Esophagus muscularis mucosa (tissue), 4 donors: ENCODE data around the gene TTC34. TPM values are rescaled to one million over a fixed set of nuclear protein-coding genes. Genes with fewer than 3 reads are reported as not detected.
"Not testable (repeated sequence)": the region's sequence is repeated elsewhere in the genome, so short reads cannot be mapped to it uniquely, and the experiment has no call there.

ENCODE experiments used
- DNase-seq: peaks from one replicate; pipeline ENCODE4 v3.0.0-alpha.2; 2017; ENCODE audit errors: extremely low spot score
- H3K27ac ChIP-seq, 4 donors: fragments of 200-600 bp; sonication (generic); replicated peaks in 1 of 4; 1 replicate in 3 of 4; 2 replicates in 1 of 4; pipeline ENCODE4 v1.5.1; 2016 to 2019; ENCODE audit warnings: mild to moderate bottlenecking in 1 of 4
- H3K27me3 ChIP-seq, 4 donors: fragments of 200-600 bp; sonication (generic); one replicate each; pipeline versions ENCODE4 v1.5.1 to v1.6.0; 2016 to 2019
- H3K36me3 ChIP-seq, 4 donors: fragments of 200-600 bp; sonication (generic); one replicate each; pipeline ENCODE4 v1.5.1; 2016 to 2019
- H3K4me1 ChIP-seq, 4 donors: fragments of 200-600 bp; sonication (generic); one replicate each; pipeline ENCODE4 v1.5.1; 2016 to 2019
- H3K4me3 ChIP-seq, 4 donors: fragments of 200-600 bp; sonication (generic); 1 replicate in 2 of 4; 2 replicates in 2 of 4; pipeline ENCODE4 v1.5.1; 2016 to 2019; ENCODE audit warnings: mild to moderate bottlenecking in 4 of 4, moderate library complexity in 1 of 4
- H3K9me3 ChIP-seq, 4 donors: fragments of 200-600 bp; sonication (generic); 1 replicate in 3 of 4; 2 replicates in 1 of 4; pipeline ENCODE4 v1.5.1; 2016 to 2019
- CTCF ChIP-seq, 3 experiments: fragments of 200-600 bp in 2 of 3; fragments of 450-650 bp in 1 of 3; sonication (generic) in 2 of 3; IDR thresholded peaks; one replicate each; pipeline ENCODE4 v1.5.1; 2017 to 2019; ENCODE audit warnings: antibody characterized with exemption in 3 of 3, mild to moderate bottlenecking in 2 of 3, moderate library complexity in 1 of 3
- EP300 ChIP-seq: sonication (generic); formaldehyde crosslinking; IDR thresholded peaks from one replicate; pipeline ENCODE4 v1.6.1; 2017; ENCODE audit warnings: antibody characterized with exemption
- POLR2A ChIP-seq: fragments of 450-650 bp; IDR thresholded peaks from one replicate; pipeline ENCODE4 v1.6.1; 2017; ENCODE audit warnings: antibody characterized with exemption, moderate library complexity, mild to moderate bottlenecking, low read depth
- POLR2AphosphoS5 ChIP-seq, 2 donors: sonication (generic); formaldehyde crosslinking; IDR thresholded peaks; one replicate each; pipeline ENCODE4 v1.6.1; 2017; ENCODE audit warnings: antibody characterized with exemption in 2 of 2
- WGBS: methylation state at CpG from one replicate; pipeline ENCODE4 v1.1.5; 2018; 5-methylcytosine and 5-hydroxymethylcytosine counted together
- intact Hi-C: fragments of 100-400 bp; cut with DNase I; formaldehyde crosslinking; loops from one replicate; pipeline ENCODE4 v1.15.1; 2023
- total RNA-seq, 4 donors: library from RNA; depleted of rRNA; stranded (reverse); fragments of >200 nt; gene quantifications; one replicate each; pipeline versions ENCODE4 v1.1.0 to v1.2.1, GENCODE V29; 2016

Gene TTC34
- total RNA-seq, 4 donors from 2014 or later, result under 0.01 to 0.46 (median 0.10) TPM

DNA sequence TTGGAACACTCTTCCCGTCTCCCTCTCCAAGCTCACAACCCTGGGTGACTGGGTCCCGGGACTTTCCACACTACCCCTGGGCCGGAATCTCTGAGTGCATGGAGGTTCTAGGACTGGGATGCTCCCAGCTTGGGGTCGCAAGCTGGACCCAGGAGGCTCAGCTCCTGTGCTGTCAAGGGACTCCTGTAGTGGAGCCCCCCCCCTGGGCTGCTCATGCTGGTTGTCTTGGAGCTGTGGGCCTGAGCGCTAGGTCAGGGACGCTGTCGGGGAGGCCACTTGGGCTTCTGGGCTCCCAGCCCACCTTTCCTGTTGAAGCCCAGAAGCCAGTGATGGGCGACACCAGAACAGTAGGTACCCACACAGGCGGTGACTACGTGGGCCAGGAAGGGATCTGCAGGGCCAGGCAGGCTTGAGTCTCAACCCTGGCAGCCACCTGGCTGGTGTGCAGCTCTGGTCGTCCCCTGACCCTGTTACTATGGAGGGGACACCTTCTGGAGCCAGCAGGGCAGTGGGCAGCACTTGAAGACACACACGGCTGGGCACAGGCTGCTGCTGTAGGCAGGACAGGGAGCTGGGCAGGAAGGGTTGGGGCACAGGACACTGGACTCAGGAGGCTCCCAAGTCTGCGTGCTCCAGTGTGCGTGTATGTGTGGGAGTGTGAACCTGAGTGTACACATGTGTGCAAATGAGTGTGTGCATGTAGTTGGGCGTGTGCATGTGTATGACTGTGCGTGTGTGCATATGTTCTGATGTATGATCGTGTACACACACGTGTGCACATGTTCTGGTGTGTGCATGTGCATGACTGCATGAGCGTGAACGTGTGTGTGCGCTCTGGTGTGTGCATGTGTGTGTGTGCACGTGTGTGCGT lies 171.6 kb downstream of the TTC34 start:
- Histone ChIP-seq H3K27ac (no peak overlapping the region), H3K4me3 (no peak overlapping the region), H3K27me3 (peaks cover 0 to 96% (median 53%) of the 10 kb centered on the region in 4 donors), H3K9me3 (no peaks in the 10 kb centered on the region), H3K36me3 (no peaks in the 10 kb centered on the region), H3K4me1 (peaks cover 4 to 22% (median 16%) of the 10 kb centered on the region in 4 donors)
- intact Hi-C loops, result no loop called here
- no peak for DNase-seq
- 85% methylated on average over 16 of the region's 23 CpGs for WGBS
- TF ChIP-seq POLR2AphosphoS5 (IDR thresholded peaks at IDR 0.05) (no peak), CTCF (IDR thresholded peaks at IDR 0.05) (no peak), EP300 (no peak), POLR2A (no peak)

DNA sequence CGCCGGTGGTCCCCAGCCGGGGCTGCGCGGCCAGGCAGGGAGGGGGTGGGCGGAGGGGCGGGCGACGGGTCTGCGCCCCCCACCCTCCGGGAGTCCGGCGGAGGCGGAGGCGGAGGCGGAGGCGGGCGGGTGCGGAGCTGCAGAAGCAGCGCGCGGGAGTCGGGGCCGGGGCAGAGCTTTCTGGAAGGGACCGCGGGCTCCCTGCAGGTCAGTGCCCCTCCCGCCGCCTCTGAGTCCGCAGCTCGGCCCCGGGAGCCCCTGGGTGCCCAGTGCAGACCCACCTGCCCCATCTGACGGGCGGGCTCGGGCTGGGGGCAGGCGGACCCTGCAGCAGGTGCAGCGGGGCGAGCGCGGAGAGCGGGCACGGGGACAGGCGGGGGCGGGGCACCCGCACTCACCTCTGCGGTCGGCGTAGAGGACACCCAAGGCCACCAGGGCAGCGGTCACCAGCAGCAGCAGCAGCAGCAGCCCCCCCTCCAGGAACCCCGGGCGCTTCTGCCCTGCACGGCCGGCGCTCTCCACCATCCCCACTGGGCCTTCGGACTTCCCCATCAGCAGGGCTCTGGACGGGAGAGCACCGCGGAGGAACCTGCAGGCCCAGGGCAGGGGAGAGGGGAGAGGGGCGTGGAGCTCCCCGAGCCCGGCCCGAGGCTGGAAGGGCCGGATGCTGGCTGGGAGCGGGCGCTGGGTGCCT lies 172.4 kb downstream of the TTC34 start:
- 4% methylated on average over 13 of the region's 64 CpGs for WGBS
- intact Hi-C loops, result no loop called here

DNA sequence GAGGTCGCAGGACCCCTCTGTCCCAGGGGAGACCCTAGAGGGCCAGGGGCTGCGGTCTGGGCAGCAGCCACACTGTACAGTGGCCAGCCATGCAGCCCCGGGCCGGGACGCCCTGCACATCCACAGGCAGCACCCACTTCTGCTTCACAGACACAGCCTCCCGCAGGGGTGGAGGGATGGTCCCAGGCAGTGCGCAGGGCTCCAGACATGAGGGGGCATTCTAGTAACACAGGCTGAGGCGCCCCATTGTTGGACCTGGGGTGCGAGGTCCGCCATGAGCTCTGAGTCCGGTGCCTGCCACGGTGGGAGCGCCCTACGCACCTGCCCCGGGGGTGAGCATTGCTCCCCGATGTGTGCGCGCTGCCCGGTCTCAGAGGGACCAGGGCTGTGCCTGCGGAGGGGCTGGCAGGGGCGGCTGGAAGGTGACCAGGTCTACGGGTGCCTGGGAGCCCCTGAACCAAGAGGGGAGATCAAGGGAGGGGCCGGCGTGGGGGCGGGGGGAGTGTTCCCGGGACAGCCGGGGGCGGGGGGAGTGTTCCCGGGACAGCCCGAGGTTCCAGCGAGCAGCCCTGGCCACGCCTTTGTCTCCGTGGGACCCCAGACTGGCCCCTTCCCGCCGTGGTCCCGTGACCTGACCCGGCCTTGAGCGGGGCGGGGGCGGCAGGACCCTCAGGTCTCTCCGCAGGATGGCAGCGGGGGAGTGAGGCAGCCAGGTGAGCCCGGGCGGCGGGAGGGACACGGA lies 173.1 kb downstream of the TTC34 start:
- DNase-seq, result no peak
- TF ChIP-seq CTCF (IDR thresholded peaks at IDR 0.05), result no peak
- TF ChIP-seq EP300, result no peak
- TF ChIP-seq POLR2AphosphoS5 (IDR thresholded peaks at IDR 0.05), result no peak
- no peak for TF ChIP-seq POLR2A
- Histone ChIP-seq H3K36me3 (no peaks in the 10 kb centered on the region), H3K27me3 (peaks cover 0 to 95% (median 47%) of the 10 kb centered on the region in 4 donors), H3K4me3 (no peak overlapping the region), H3K27ac (no peak overlapping the region), H3K4me1 (peaks cover 4 to 14% (median 13%) of the 10 kb centered on the region in 4 donors), H3K9me3 (no peaks in the 10 kb centered on the region)
- intact Hi-C loops, result no loop called here
- WGBS, result 33% methylated on average over 6 of the region's 46 CpGs

More for the DNA sequence above, 172.4 kb downstream of the TTC34 start:
- H3K4me1 ChIP-seq, result peaks cover 4 to 21% (median 16%) of the 10 kb centered on the region in 4 donors
- TF ChIP-seq POLR2A (no peak), CTCF (IDR thresholded peaks at IDR 0.05) (no peak), POLR2AphosphoS5 (IDR thresholded peaks at IDR 0.05) (no peak), EP300 (no peak)
- no peak overlapping the region for H3K4me3 ChIP-seq
- H3K36me3 ChIP-seq, result no peaks in the 10 kb centered on the region
- peaks cover 0 to 99% (median 51%) of the 10 kb centered on the region in 4 donors for H3K27me3 ChIP-seq
- no peaks in the 10 kb centered on the region for H3K9me3 ChIP-seq
- DNase-seq, result no peak
- no peak overlapping the region for H3K27ac ChIP-seq

DNA sequence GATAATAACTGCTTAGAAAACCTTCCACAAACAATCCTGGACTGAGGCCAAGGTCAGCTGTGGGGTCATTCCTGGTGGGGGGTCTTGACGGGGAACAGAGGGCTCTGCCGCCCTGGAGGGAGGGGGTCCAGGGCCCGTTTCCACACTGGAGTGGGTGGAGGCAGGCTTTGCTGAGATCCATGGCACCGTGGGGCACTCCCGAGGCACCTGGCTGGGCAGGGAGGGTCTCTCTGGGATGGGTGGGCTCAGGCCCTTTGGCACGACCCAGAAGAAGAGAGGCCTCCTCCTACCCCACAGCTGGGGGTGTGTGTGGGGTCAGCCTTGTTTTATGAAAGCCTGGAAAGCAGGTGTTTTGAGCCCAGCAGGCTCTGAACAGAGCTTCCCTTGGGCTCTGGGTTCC lies 173.7 kb downstream of the TTC34 start:
- H3K27me3 ChIP-seq, result peaks cover 0 to 89% (median 42%) of the 10 kb centered on the region in 4 donors
- DNase-seq, result no peak

DNA sequence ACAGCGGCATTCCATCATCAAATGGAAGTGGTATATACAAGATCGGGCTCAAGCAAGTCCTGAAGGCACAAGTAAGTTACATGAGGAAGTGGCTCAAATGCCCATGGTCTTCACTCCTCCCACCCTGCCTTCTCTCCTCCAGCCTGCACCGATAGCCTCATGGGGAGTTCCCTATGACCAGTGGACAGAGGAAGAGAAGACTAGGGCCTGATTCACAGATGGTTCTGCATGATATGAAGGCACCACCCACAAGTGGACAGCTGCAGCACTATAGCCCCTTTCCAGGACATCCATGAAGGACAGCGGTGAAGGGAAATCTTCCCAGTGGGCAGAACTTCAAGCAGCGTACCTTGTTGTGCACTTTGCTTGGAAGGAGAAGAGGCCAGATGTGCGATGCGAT lies 175.7 kb downstream of the TTC34 start:
- Histone ChIP-seq H3K4me1 (peaks cover 4 to 13% (median 12%) of the 10 kb centered on the region in 4 donors), H3K27me3 (peaks cover 0 to 83% (median 30%) of the 10 kb centered on the region in 4 donors)
- H3K27ac ChIP-seq, DNase-seq, H3K4me3 ChIP-seq, H3K36me3 ChIP-seq, H3K9me3 ChIP-seq, intact Hi-C loops: not testable (repeated sequence)
- WGBS, result 73% methylated on average over 7 of the region's 7 CpGs

More for the DNA sequence above, 173.7 kb downstream of the TTC34 start:
- Histone ChIP-seq H3K36me3 (no peaks in the 10 kb centered on the region), H3K27ac (no peak overlapping the region), H3K9me3 (no peaks in the 10 kb centered on the region), H3K4me1 (peaks cover 4 to 13% (median 12%) of the 10 kb centered on the region in 4 donors), H3K4me3 (no peak overlapping the region)
- TF ChIP-seq POLR2A, result no peak
- no peak for TF ChIP-seq EP300
- TF ChIP-seq CTCF (IDR thresholded peaks at IDR 0.05), result no peak
- 40% methylated on average over 5 of the region's 6 CpGs for WGBS
- intact Hi-C loops, result no loop called here
